Upper lobe of right lung (tissue), 1 donor: ENCODE measurements around the gene DDHD1. TPM values are rescaled to one million over a fixed set of nuclear protein-coding genes. Genes with fewer than 3 reads are reported as not detected.

ENCODE experiments used
- ATAC-seq: fragments of 200-7000 bp; cut with Tn5 transposase; one replicate; pipeline ENCODE4 v1.9.1; 2020; ENCODE audit warnings: mild to moderate bottlenecking, moderate library complexity
- DNase-seq: peaks from one replicate; pipeline ENCODE4 v3.0.0-alpha.2; 2020
- H3K27ac ChIP-seq: fragments of 200-600 bp; one replicate; pipeline ENCODE4 v1.8.0; 2022
- H3K27me3 ChIP-seq: fragments of 200-600 bp; one replicate; pipeline ENCODE4 v1.8.0; 2022; ENCODE audit warnings: mild to moderate bottlenecking
- H3K36me3 ChIP-seq: fragments of 200-600 bp; one replicate; pipeline ENCODE4 v1.8.0; 2022
- H3K4me1 ChIP-seq: fragments of 200-600 bp; one replicate; pipeline ENCODE4 v1.8.0; 2022
- H3K4me3 ChIP-seq: fragments of 200-600 bp; one replicate; pipeline ENCODE4 v1.8.0; 2022; ENCODE audit warnings: mild to moderate bottlenecking
- H3K9me3 ChIP-seq: fragments of 200-600 bp; one replicate; pipeline ENCODE4 v1.8.0; 2022
- CTCF ChIP-seq: fragments of 200-600 bp; IDR thresholded peaks from one replicate; pipeline ENCODE4 v1.8.0; 2022; ENCODE audit warnings: antibody characterized with exemption
- intact Hi-C: fragments of 100-400 bp; cut with DNase I; formaldehyde crosslinking; loops from one replicate; pipeline ENCODE4 v1.11.0; 2022
- total RNA-seq: library from RNA; stranded (reverse); fragmentation: NEBNext Ultra II Directional; extraction: Animal tissue kit (Norgen Biotek cat#: 25700); gene quantifications from one replicate; pipeline ENCODE4 v1.2.1, GENCODE V29; 2021
- donor health status: DM: no; HTN: yes; CAD: no; lungs with severe emphysema.

Gene DDHD1
- total RNA-seq, 1 donor from 2014 or later: 25.3 TPM

GRCh38 chr14:53002576-53002975 is 150.5 kb downstream of the DDHD1 start:
- Histone ChIP-seq H3K36me3 (no peaks in the 10 kb centered on the region), H3K4me1 (no peaks in the 10 kb centered on the region), H3K27me3 (no peaks in the 10 kb centered on the region), H3K27ac (no peak overlapping the region), H3K9me3 (no peaks in the 10 kb centered on the region), H3K4me3 (no peak overlapping the region)
- intact Hi-C loops: no loop called here
- DNase-seq (no peak), ATAC-seq (no peak)
- TF ChIP-seq CTCF: no peak

- no peak for DNase-seq
- intact Hi-C loops: no loop called here
- Histone ChIP-seq H3K27ac (no peak overlapping the region), H3K4me3 (no peak overlapping the region), H3K9me3 (no peaks in the 10 kb centered on the region), H3K4me1 (no peaks in the 10 kb centered on the region), H3K36me3 (no peaks in the 10 kb centered on the region), H3K27me3 (no peaks in the 10 kb centered on the region)
- ATAC-seq: no peak
- TF ChIP-seq CTCF: no peak
These were observed 151.2 kb downstream of the DDHD1 start for GRCh38 chr14:53001787-53002378.

- Histone ChIP-seq H3K27ac (peak overlapping the region; percentile 11), H3K36me3 (no peaks in the 10 kb centered on the region), H3K4me1 (no peaks in the 10 kb centered on the region), H3K4me3 (no peak overlapping the region), H3K27me3 (no peaks in the 10 kb centered on the region), H3K9me3 (no peaks in the 10 kb centered on the region)
- TF ChIP-seq CTCF: no peak
- DNase-seq (no peak), ATAC-seq (no peak)
- intact Hi-C loops: no loop called here
These were observed 154.6 kb downstream of the DDHD1 start for GRCh38 chr14:52998376-52999015.

- Histone ChIP-seq H3K27me3 (no peaks in the 10 kb centered on the region), H3K27ac (no peak overlapping the region), H3K4me1 (no peaks in the 10 kb centered on the region), H3K4me3 (no peak overlapping the region), H3K9me3 (no peaks in the 10 kb centered on the region), H3K36me3 (no peaks in the 10 kb centered on the region)
- TF ChIP-seq CTCF: no peak
- ATAC-seq (peak; percentile 17), DNase-seq (no peak)
- intact Hi-C loops: no loop called here
These were observed 156.6 kb downstream of the DDHD1 start for GRCh38 chr14:52996493-52996892.

DNA sequence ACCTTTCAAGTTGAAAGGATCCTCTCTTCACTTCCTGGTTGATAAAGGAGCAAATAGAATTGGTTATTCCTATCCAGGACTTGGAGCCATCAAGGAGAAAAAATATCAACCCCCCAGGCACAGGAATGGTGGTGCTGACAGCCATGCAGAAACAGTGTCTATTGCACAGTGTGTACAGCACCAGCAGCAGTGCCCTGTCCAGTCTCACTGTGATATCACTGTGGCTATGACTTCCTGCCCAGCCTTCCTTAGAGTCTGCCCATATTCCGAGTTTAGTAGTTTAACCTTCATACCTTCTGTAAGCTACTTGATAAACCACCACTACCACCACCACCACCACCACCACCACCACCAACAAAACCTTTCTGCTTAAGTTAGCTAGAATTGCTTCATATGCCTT is 157.1 kb downstream of the DDHD1 start:
- ATAC-seq: no peak

More for the DNA sequence above, 157.1 kb downstream of the DDHD1 start:
- intact Hi-C loops: no loop called here
- Histone ChIP-seq H3K4me3 (no peak overlapping the region), H3K27ac (no peak overlapping the region), H3K27me3 (no peaks in the 10 kb centered on the region), H3K9me3 (no peaks in the 10 kb centered on the region), H3K36me3 (no peaks in the 10 kb centered on the region), H3K4me1 (no peaks in the 10 kb centered on the region)
- no peak for TF ChIP-seq CTCF
- no peak for DNase-seq
